ENCODE results near the gene CCND1. TPM values are rescaled to one million over a fixed set of nuclear protein-coding genes. Genes with fewer than 3 reads are reported as not detected.

The CCND1 gene
- total RNA-seq, 2 experiments from 2014 or later, result 0.44 TPM; not detected in 1

GRCh38 chr11:69600001-69600400, 41.0 kb upstream of the CCND1 start:
- no peak overlapping the region for H3K4me3 ChIP-seq (ENCODE audit: low read depth, low read length, poor library complexity, severe bottlenecking)
- no peak overlapping the region for H2AFZ ChIP-seq (ENCODE audit: low read length)
- no peaks in the 10 kb centered on the region for H3K36me3 ChIP-seq (ENCODE audit: insufficient read depth, low read length)
- no peaks in the 10 kb centered on the region for H3K9me2 ChIP-seq (ENCODE audit: insufficient read depth, low read length)
- CTCF ChIA-PET (ENCODE audit: unreplicated experiment), result no interaction called here
- no peaks in the 10 kb centered on the region for H3K9me3 ChIP-seq (ENCODE audit: low read length)
- no peak overlapping the region for H3K27ac ChIP-seq (ENCODE audit: low read depth, low read length, poor library complexity, severe bottlenecking)
- no peak for DNase-seq (ENCODE audit: low spot score)
- intact Hi-C loops (cut with micrococcal nuclease; ENCODE audit: unreplicated experiment), result no loop called here
- no TSS peak for BruUV-seq (replicated peaks)
- H3K4me1 ChIP-seq (ENCODE audit: insufficient read depth, low read length, poor library complexity, severe bottlenecking), result peaks cover 2% of the 10 kb centered on the region
- no peak overlapping the region for H3K4me2 ChIP-seq (ENCODE audit: low read length)
- POLR2A ChIA-PET, result no interaction called here
- no peaks in the 10 kb centered on the region for H3K79me2 ChIP-seq (ENCODE audit: insufficient read depth, low read depth, low read length)
- H4K20me1 ChIP-seq (ENCODE audit: insufficient read depth, low read length), result no peaks in the 10 kb centered on the region
- TF ChIP-seq EZH2phosphoT487 (IDR thresholded peaks at IDR 0.05; ENCODE audit: borderline replicate concordance, low read depth, low read length) (no peak), CTCF (conservative IDR thresholded peaks at IDR 0.05; ENCODE audit: low read length) (no peak)

- H3K36me3 ChIP-seq (ENCODE audit: insufficient read depth, low read length), result no peaks in the 10 kb centered on the region
- H3K9me2 ChIP-seq (ENCODE audit: insufficient read depth, low read length), result no peaks in the 10 kb centered on the region
- no TSS peak for BruUV-seq (replicated peaks)
- POLR2A ChIA-PET, result interaction anchor here (0.6 kb wide), 2 partner anchors 37 to 1221 kb away, joined by 3 to 4 read pairs; no protein-coding TSS in a partner anchor
- no peaks in the 10 kb centered on the region for H3K9me3 ChIP-seq (ENCODE audit: low read length)
- no peak overlapping the region for H2AFZ ChIP-seq (ENCODE audit: low read length)
- no peaks in the 10 kb centered on the region for H4K20me1 ChIP-seq (ENCODE audit: insufficient read depth, low read length)
- TF ChIP-seq EZH2phosphoT487 (IDR thresholded peaks at IDR 0.05; ENCODE audit: borderline replicate concordance, low read depth, low read length) (no peak), CTCF (conservative IDR thresholded peaks at IDR 0.05; ENCODE audit: low read length) (no peak)
- H3K79me2 ChIP-seq (ENCODE audit: insufficient read depth, low read depth, low read length), result no peaks in the 10 kb centered on the region
- intact Hi-C loops (cut with micrococcal nuclease; ENCODE audit: unreplicated experiment), result no loop called here
- no peak overlapping the region for H3K4me3 ChIP-seq (ENCODE audit: low read depth, low read length, poor library complexity, severe bottlenecking)
- CTCF ChIA-PET (ENCODE audit: unreplicated experiment), result no interaction called here
- H3K4me1 ChIP-seq (ENCODE audit: insufficient read depth, low read length, poor library complexity, severe bottlenecking), result peaks cover 2% of the 10 kb centered on the region
- H3K27ac ChIP-seq (ENCODE audit: low read depth, low read length, poor library complexity, severe bottlenecking), result no peak overlapping the region
- H3K4me2 ChIP-seq (ENCODE audit: low read length), result no peak overlapping the region
- DNase-seq (ENCODE audit: low spot score), result no peak
These were observed 39.7 kb upstream of the CCND1 start for GRCh38 chr11:69601011-69601975.

Data from OCI-LY7 (cell line).